ENCODE data around the gene OTP. TPM values are rescaled to one million over a fixed set of nuclear protein-coding genes. Genes with fewer than 3 reads are reported as not detected.

The OTP gene
- total RNA-seq, 1 experiment from 2014 or later, result 0.11 TPM

GRCh38 chr5:77628840-77629508, 9.5 kb downstream of the OTP start:
- Mint-ChIP-seq H3K9me3 (ENCODE audit: unreplicated experiment) (no peaks in the 10 kb centered on the region), H3K4me1 (ENCODE audit: low read depth, unreplicated experiment) (no peaks in the 10 kb centered on the region), H3K4me3 (ENCODE audit: unreplicated experiment) (peak overlapping the region; percentile 78), H3K36me3 (ENCODE audit: insufficient read depth, unreplicated experiment) (peaks cover 13% of the 10 kb centered on the region), H3K27ac (ENCODE audit: unreplicated experiment) (peak overlapping the region; percentile 64), H3K27me3 (ENCODE audit: insufficient read depth, unreplicated experiment) (peaks cover 17% of the 10 kb centered on the region)
- H3K27me3 ChIP-seq (replicated peaks; ENCODE audit: control insufficient read depth, insufficient read depth, low read length), result no peaks in the 10 kb centered on the region
- H3K4me1 ChIP-seq, result 0 out of 2 replicates have a peak, but pooled peaks cover 4% of the 10 kb centered on the region
- DNase-seq, result no peak
- intact Hi-C loops (cut with micrococcal nuclease; ENCODE audit: unreplicated experiment), result no loop called here
- H3K9me3 ChIP-seq, result no peaks in the 10 kb centered on the region
- no peaks in the 10 kb centered on the region for H3K36me3 ChIP-seq (ENCODE audit: control insufficient read depth, insufficient read depth, low read length)
- TF ChIP-seq CTCF (IDR thresholded peaks at IDR 0.05; ENCODE audit: insufficient read depth in 1 of 2, low read depth in 1 of 2, low read length in 1 of 2, severe bottlenecking in 1 of 2, unreplicated experiment in 1 of 2), result peak; percentile 4 to 14
- BruUV-seq (replicated peaks), result no TSS peak
- peak overlapping the region; percentile 85 for H3K4me3 ChIP-seq (ENCODE audit: low read depth, low read length)
- ChIA-PET POLR2A (interaction anchor here (0.7 kb wide), 1 partner anchor 870 kb away, joined by 5 read pairs; no protein-coding TSS in a partner anchor), CTCF (no interaction called here)

GRCh38 chr5:77627869-77628674, 10.4 kb downstream of the OTP start:
- no TSS peak for BruUV-seq (replicated peaks)
- POLR2A ChIA-PET, result interaction anchor here (0.7 kb wide), 1 partner anchor 869 kb away, joined by 5 read pairs; no protein-coding TSS in a partner anchor
- H3K36me3 Mint-ChIP-seq (ENCODE audit: insufficient read depth, unreplicated experiment), result peaks cover 13% of the 10 kb centered on the region
- no peaks in the 10 kb centered on the region for H3K27me3 ChIP-seq (replicated peaks; ENCODE audit: control insufficient read depth, insufficient read depth, low read length)
- H3K9me3 Mint-ChIP-seq (ENCODE audit: unreplicated experiment), result no peaks in the 10 kb centered on the region
- 0 out of 2 replicates have a peak, but pooled peaks cover 4% of the 10 kb centered on the region for H3K4me1 ChIP-seq
- no peak overlapping the region for H3K4me3 ChIP-seq (ENCODE audit: low read depth, low read length)
- peaks cover 12% of the 10 kb centered on the region for H3K27me3 Mint-ChIP-seq (ENCODE audit: insufficient read depth, unreplicated experiment)
- H3K27ac Mint-ChIP-seq (ENCODE audit: unreplicated experiment), result no peak overlapping the region
- no peaks in the 10 kb centered on the region for H3K9me3 ChIP-seq
- no peak for DNase-seq
- no peak overlapping the region for H3K4me3 Mint-ChIP-seq (ENCODE audit: unreplicated experiment)
- H3K36me3 ChIP-seq (ENCODE audit: control insufficient read depth, insufficient read depth, low read length), result no peaks in the 10 kb centered on the region
- intact Hi-C loops (cut with micrococcal nuclease; ENCODE audit: unreplicated experiment), result no loop called here
- H3K4me1 Mint-ChIP-seq (ENCODE audit: low read depth, unreplicated experiment), result no peaks in the 10 kb centered on the region
- TF ChIP-seq CTCF (IDR thresholded peaks at IDR 0.05; ENCODE audit: insufficient read depth in 1 of 2, low read depth in 1 of 2, low read length in 1 of 2, severe bottlenecking in 1 of 2, unreplicated experiment in 1 of 2), result no peak
- CTCF ChIA-PET, result no interaction called here

DNA sequence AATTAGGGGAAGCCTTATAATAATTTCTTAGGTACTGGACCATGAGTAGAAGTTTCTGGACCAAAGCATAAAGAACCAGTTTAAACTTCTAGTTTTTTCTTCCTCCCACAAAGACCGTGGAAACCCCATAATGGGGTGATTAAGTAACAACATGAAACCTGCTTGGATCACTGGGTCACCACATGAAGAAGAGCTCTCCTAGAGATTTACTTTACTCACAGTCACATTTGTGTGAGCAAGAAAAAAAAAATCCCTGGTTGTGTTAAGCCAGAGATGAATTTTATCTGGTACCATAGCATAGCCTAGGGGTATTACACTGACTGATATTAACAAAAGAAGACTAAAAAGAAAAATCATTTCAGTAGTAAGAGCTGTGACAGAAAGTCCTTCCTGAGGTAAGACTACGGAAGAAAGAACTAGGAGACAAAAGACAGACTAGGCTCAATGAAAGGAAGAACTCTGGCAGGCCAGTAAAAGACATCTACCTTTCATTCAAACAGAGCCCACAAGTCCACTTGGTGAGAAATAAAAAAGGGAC, 15.2 kb downstream of the OTP start:
- Mint-ChIP-seq H3K9me3 (ENCODE audit: unreplicated experiment) (no peaks in the 10 kb centered on the region), H3K4me1 (ENCODE audit: low read depth, unreplicated experiment) (no peaks in the 10 kb centered on the region), H3K27me3 (ENCODE audit: insufficient read depth, unreplicated experiment) (peaks cover 6% of the 10 kb centered on the region), H3K36me3 (ENCODE audit: insufficient read depth, unreplicated experiment) (no peaks in the 10 kb centered on the region), H3K27ac (ENCODE audit: unreplicated experiment) (no peak overlapping the region), H3K4me3 (ENCODE audit: unreplicated experiment) (no peak overlapping the region)
- no peaks in the 10 kb centered on the region for H3K9me3 ChIP-seq
- H3K36me3 ChIP-seq (ENCODE audit: control insufficient read depth, insufficient read depth, low read length), result no peaks in the 10 kb centered on the region
- TF ChIP-seq CTCF (IDR thresholded peaks at IDR 0.05; ENCODE audit: insufficient read depth in 1 of 2, low read depth in 1 of 2, low read length in 1 of 2, severe bottlenecking in 1 of 2, unreplicated experiment in 1 of 2), result no peak
- intact Hi-C loops (cut with micrococcal nuclease; ENCODE audit: unreplicated experiment), result no loop called here
- no peak overlapping the region for H3K4me3 ChIP-seq (ENCODE audit: low read depth, low read length)
- POLR2A ChIA-PET, result no interaction called here
- BruUV-seq (replicated peaks), result no TSS peak
- CTCF ChIA-PET, result no interaction called here
- H3K27me3 ChIP-seq (replicated peaks; ENCODE audit: control insufficient read depth, insufficient read depth, low read length), result no peaks in the 10 kb centered on the region
- no peaks in the 10 kb centered on the region; the same call in 1 of the 2 replicates for H3K4me1 ChIP-seq
- DNase-seq, result no peak
